Activated T-helper 2 cell treated with anti-CD3 and anti-CD28 coated beads, Interferon-gamma antibody, Interleukin-2, Interleukin-4, amounts not matched to agents 10 μg/mL and 5 μg/mL and 100 μg/mL, durations not matched to agents 14 hours and 24 hours and 36 hours (primary cell): ENCODE measurements around the gene FXR1. TPM values are rescaled to one million over a fixed set of nuclear protein-coding genes. Genes with fewer than 3 reads are reported as not detected.
"Not testable (repeated sequence)": the region's sequence is repeated elsewhere in the genome, so short reads cannot be mapped to it uniquely, and the experiment has no call there.

Experiments
- DNase-seq: peaks from one replicate; pipeline ENCODE4 v3.0.0; 2021; ENCODE audit warnings: low spot score
- H3K27ac Mint-ChIP-seq: one replicate; pipeline ENCODE4 v1.8.0; 2021; ENCODE audit warnings: mixed read lengths
- H3K27me3 Mint-ChIP-seq: one replicate; pipeline ENCODE4 v1.8.0; 2021; ENCODE audit warnings: low read depth, mixed read lengths
- H3K36me3 Mint-ChIP-seq: one replicate; pipeline ENCODE4 v1.8.0; 2021; ENCODE audit warnings: low read depth, mixed read lengths
- H3K4me1 Mint-ChIP-seq: one replicate; pipeline ENCODE4 v1.8.0; 2021; ENCODE audit warnings: low read depth, mixed read lengths
- H3K4me3 Mint-ChIP-seq: one replicate; pipeline ENCODE4 v1.8.0; 2021; ENCODE audit warnings: low read depth, mild to moderate bottlenecking, moderate library complexity, mixed read lengths
- H3K9me3 Mint-ChIP-seq: one replicate; pipeline ENCODE4 v1.8.0; 2021; ENCODE audit warnings: mixed read lengths
- intact Hi-C: fragments of 100-400 bp; cut with micrococcal nuclease; formaldehyde crosslinking; loops from one replicate; pipeline ENCODE4 v1.15.1; 2023
- total RNA-seq: library from RNA; stranded (reverse); gene quantifications from 2 replicates; pipeline ENCODE4 v1.2.3, GENCODE V29; 2022

The FXR1 gene
- total RNA-seq, 1 donor from 2014 or later = 163 TPM

DNA sequence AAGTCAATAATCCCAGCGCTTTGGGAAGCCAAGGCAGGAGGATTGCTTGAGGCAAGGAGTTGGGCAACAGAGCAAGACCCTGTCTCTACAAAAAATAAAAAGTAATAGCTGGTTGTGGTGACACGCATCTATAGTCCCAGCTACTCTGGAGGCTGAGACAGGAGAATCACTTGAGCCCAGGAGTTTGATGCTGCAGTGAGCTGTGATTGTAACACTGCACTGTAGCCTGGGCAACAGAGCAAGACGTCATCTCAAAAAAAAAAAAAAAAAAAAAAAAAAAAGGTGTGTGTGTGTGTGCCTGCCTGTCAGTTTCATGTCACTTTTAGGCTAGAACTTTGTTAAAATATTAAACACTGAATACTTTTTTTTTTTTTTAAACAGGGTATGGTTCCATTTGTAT is 48.6 kb downstream of the FXR1 start:
- Mint-ChIP-seq H3K4me3 (no peak overlapping the region), H3K27me3 (no peaks in the 10 kb centered on the region), H3K4me1 (peaks cover 10% of the 10 kb centered on the region), H3K27ac (no peak overlapping the region), H3K36me3 (peaks cover 78% of the 10 kb centered on the region), H3K9me3 (no peaks in the 10 kb centered on the region)
- DNase-seq = no peak
- intact Hi-C loops = no loop called here

DNA sequence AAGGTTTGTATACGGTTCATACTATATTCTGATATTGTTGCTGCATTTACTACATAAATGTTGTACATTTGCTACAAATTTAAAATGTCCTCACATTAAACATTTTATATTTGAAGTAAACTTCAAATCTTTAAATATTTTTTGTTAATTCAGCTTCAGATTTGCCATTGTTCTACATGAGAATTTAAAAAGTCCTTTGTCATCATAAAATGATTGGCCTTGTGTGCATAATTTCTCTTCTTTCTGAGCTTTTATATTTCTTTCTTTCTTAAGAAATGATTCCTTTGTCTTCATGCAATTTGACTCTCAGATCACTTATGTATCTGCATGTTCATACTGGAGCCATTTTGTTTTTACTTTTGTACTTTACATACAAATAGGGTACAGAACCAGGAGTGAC is 49.1 kb downstream of the FXR1 start:
- Mint-ChIP-seq H3K27me3 (no peaks in the 10 kb centered on the region), H3K4me1 (peaks cover 12% of the 10 kb centered on the region)

DNA sequence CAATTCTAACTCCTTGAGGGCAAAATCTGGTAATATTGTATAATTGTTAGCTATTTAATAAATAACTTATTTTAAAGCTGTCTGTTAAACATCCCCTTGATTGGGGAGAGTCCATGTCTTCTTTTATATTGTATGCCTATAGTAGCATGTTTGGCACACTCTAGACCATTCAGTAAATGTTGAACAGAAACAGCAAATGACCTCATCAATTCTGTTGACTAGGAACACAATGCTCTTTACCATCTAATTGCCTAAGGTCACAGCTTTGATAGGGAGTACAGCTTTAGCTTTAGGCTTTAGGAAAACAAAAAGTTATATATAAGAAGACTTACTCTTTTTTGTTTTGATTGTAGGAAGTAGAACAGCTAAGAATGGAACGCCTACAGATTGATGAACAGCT is 50.1 kb downstream of the FXR1 start:
- H3K36me3 Mint-ChIP-seq = peaks cover 77% of the 10 kb centered on the region
- no peak for DNase-seq
- H3K9me3 Mint-ChIP-seq = no peaks in the 10 kb centered on the region
- peaks cover 15% of the 10 kb centered on the region for H3K4me1 Mint-ChIP-seq
- H3K4me3 Mint-ChIP-seq = no peak overlapping the region
- no peaks in the 10 kb centered on the region for H3K27me3 Mint-ChIP-seq
- intact Hi-C loops = no loop called here
- H3K27ac Mint-ChIP-seq = peak overlapping the region; percentile 33

More for the DNA sequence above, 49.1 kb downstream of the FXR1 start:
- intact Hi-C loops = no loop called here
- Mint-ChIP-seq H3K36me3 (peaks cover 78% of the 10 kb centered on the region), H3K9me3 (no peaks in the 10 kb centered on the region), H3K27ac (no peak overlapping the region), H3K4me3 (no peak overlapping the region)
- DNase-seq = no peak

DNA sequence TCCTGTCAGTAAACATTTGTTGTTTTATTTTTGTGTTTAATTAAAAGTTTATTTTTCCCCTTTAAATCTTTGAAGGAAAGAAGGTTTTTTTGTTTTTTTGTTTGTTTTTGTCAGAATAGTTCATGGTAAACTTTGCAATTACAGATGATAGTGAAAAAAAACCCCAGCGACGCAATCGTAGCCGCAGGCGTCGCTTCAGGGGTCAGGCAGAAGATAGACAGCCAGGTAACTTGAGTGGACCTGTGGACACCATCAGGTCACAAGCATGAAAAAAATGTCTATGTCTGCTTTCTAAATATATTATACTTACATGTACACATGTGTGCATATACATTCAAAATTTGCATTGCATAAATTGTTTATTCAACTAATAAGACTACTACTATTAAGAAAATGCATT is 58.5 kb downstream of the FXR1 start:
- intact Hi-C loops = no loop called here
- no peak overlapping the region for H3K27ac Mint-ChIP-seq
- H3K4me3 Mint-ChIP-seq = no peak overlapping the region
- no peaks in the 10 kb centered on the region for H3K27me3 Mint-ChIP-seq
- H3K9me3 Mint-ChIP-seq = no peaks in the 10 kb centered on the region
- peaks cover 66% of the 10 kb centered on the region for H3K36me3 Mint-ChIP-seq
- H3K4me1 Mint-ChIP-seq = peaks cover 6% of the 10 kb centered on the region
- DNase-seq = no peak

DNA sequence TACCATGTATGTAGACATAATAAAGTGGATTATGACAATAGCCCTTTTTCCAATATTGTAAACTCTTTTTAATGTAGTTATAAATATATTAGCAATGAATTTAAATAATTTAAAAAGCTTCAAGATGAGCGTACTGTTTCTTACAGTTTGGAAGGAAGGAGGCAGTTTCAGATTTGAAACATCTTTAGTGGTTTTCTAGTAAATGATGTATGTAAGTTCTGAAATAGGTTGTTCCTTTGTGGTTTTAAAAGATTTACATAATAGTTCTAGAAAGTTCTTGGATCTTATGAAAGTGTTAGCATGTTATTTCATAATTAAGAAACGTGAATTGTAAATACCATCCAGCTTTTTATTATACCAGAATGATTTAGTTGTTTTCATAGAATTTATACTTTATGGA is 61.1 kb downstream of the FXR1 start:
- Mint-ChIP-seq H3K4me3 (no peak overlapping the region), H3K9me3 (no peaks in the 10 kb centered on the region), H3K4me1 (peaks cover 2% of the 10 kb centered on the region), H3K36me3 (peaks cover 63% of the 10 kb centered on the region), H3K27ac (no peak overlapping the region), H3K27me3 (no peaks in the 10 kb centered on the region)
- intact Hi-C loops = no loop called here
- DNase-seq = no peak

DNA sequence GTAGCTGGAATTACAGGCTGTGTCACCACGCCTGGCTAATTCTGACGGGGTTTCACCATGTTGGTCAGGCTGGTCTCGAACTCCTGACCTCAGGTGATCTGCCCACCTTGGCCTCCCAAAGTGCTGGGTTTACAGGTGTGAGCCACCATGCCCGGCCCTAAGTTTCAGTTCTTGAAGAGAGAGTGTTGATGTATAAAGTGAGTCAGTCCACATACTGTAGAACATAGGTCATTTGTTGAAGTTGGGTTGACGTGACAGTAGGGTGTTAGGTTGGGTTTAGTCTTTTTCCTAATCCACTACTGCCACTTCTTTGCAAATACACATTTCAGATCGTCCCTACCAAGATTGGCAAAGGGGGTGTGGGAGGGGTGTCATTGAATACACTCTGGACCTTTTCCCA is 61.8 kb downstream of the FXR1 start:
- Mint-ChIP-seq H3K27ac (no peak overlapping the region), H3K9me3 (no peaks in the 10 kb centered on the region), H3K4me3 (no peak overlapping the region), H3K4me1 (peaks cover 2% of the 10 kb centered on the region), H3K36me3 (peaks cover 62% of the 10 kb centered on the region), H3K27me3 (no peaks in the 10 kb centered on the region)
- DNase-seq = no peak
- intact Hi-C loops = no loop called here

DNA sequence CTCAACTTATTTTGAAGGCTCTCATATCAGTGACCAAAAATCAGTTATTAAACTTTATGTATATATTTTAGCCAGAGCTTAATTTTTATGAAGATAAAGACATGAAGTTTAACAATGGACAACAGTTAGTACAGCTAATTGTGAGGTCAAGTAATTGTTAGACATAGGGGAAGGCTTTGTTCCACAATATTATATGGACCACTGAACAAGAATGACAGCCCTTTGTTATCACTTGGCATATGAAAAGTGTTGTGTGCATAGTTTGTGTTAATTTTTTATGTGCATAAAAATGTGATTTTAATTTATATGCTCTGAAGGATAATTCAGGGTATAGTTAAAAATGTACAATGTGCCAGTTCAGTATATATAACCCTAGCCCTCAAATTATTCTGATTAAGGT is 65.0 kb downstream of the FXR1 start:
- Mint-ChIP-seq H3K4me1 (peaks cover 1% of the 10 kb centered on the region), H3K9me3 (no peaks in the 10 kb centered on the region), H3K27ac (no peak overlapping the region), H3K4me3 (no peak overlapping the region), H3K36me3 (peaks cover 55% of the 10 kb centered on the region), H3K27me3 (no peaks in the 10 kb centered on the region)
- no peak for DNase-seq
- intact Hi-C loops = no loop called here

DNA sequence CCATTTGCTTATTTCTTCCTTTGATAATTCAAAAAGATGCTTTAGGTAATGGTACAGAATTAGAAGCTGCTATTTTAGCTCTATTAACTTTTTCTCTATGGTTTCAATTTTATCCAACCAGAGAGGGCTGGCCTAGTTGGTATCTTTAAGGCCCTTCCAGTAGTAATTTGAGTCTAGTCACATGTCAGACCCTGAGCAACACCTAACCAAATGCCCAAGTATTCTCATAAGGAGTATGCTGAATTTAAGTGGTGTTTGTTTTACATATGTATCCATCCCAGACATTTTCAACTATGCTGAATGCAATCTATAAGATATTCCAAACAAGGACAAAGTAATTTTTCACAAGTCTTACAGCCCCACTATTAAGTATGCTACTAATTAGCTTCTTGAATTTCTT is 67.5 kb downstream of the FXR1 start:
- DNase-seq = no peak
- H3K4me3 Mint-ChIP-seq = no peak overlapping the region
- H3K9me3 Mint-ChIP-seq = no peaks in the 10 kb centered on the region
- H3K36me3 Mint-ChIP-seq = peaks cover 55% of the 10 kb centered on the region
- H3K27me3 Mint-ChIP-seq = no peaks in the 10 kb centered on the region
- intact Hi-C loops = no loop called here
- H3K4me1 Mint-ChIP-seq = peaks cover 1% of the 10 kb centered on the region
- no peak overlapping the region for H3K27ac Mint-ChIP-seq

DNA sequence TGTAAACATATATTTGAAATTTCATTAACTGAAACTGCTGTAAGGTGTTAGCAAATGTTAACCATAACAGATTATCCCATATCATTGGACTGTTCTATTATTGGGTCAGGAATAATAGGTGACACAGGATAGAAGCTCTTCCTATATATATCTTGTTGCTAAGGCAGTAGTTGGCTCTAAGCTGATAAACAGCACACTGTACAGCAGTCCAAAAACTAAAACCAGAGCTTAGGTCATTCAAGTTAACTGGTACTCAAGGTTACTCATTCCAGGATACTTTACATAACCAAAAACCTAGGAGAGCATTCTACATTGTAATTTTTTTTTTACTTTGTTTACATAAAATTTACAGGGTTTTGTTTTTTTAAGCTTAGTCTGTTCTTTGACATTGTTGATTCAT is 68.1 kb downstream of the FXR1 start:
- intact Hi-C loops = no loop called here
- no peak for DNase-seq
- Mint-ChIP-seq H3K9me3 (no peaks in the 10 kb centered on the region), H3K27ac (no peak overlapping the region), H3K27me3 (no peaks in the 10 kb centered on the region), H3K4me3 (no peak overlapping the region), H3K36me3 (peaks cover 55% of the 10 kb centered on the region), H3K4me1 (peaks cover 1% of the 10 kb centered on the region)

DNA sequence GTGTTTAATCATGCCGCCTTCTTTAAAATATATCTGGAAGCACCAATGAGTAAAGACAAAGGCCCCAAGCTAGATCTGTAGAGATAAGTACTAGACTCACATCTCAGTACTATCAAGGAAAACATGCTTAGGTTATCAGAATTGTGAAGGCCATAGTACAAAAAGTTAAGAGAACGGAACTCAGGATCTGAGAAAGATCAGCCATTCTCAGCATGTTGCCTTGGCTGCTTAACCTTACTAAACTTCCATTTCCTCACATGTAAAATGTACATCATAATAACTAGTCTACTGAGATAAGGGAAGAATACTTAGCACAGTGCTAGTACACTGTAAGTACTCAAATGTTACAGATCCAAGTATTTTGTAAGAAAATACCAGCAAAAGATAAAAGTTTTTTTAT is 69.4 kb downstream of the FXR1 start:
- Mint-ChIP-seq H3K27me3 (no peaks in the 10 kb centered on the region), H3K36me3 (peaks cover 53% of the 10 kb centered on the region), H3K4me3 (no peak overlapping the region), H3K27ac (no peak overlapping the region), H3K9me3 (no peaks in the 10 kb centered on the region), H3K4me1 (peaks cover 3% of the 10 kb centered on the region)
- intact Hi-C loops = no loop called here
- no peak for DNase-seq

DNA sequence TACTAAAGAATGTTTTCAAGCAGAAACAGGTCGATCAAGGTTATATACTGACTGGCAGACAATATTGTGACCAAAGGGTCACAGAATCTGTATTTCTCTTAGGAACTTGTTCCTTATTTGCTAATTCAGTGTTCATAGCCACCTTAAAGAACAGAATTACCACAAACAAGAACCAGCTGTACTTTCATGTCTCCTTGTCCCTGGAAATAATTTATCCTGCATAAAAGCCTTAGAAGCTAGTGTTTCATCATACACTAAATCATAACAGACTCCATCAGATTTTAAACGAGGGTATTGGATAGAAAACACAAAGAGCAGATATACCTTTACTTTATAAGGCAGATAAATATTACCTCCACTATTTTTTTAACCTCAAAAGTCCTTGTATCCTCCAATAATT is 70.7 kb downstream of the FXR1 start:
- Mint-ChIP-seq H3K4me3 (no peak overlapping the region), H3K36me3 (peaks cover 55% of the 10 kb centered on the region), H3K9me3 (no peaks in the 10 kb centered on the region), H3K27ac (no peak overlapping the region), H3K4me1 (peaks cover 10% of the 10 kb centered on the region), H3K27me3 (no peaks in the 10 kb centered on the region)
- intact Hi-C loops = no loop called here
- no peak for DNase-seq

DNA sequence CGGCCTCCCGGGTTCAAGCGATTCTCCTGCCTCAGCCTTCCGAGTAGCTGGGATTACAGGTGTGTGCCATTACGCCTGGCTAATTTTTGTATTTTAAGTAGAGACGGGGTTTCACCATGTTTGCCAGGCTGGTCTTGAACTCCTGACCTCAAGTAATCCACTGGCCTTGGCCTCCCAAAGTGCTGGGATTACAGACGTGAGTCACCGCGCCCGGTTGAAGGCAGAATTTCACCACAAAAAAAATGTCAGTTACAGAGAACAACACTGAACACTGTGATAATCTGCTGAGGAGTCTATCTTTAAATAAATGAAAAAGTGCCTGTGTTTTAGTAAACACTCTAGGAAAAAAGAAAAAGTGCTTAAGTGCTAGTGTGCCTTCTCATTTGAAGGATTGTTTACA is 73.9 kb downstream of the FXR1 start:
- H3K9me3 Mint-ChIP-seq, intact Hi-C loops, H3K27me3 Mint-ChIP-seq, H3K27ac Mint-ChIP-seq, DNase-seq, H3K4me3 Mint-ChIP-seq: not testable (repeated sequence)
- Mint-ChIP-seq H3K4me1 (peaks cover 14% of the 10 kb centered on the region), H3K36me3 (peaks cover 41% of the 10 kb centered on the region)

DNA sequence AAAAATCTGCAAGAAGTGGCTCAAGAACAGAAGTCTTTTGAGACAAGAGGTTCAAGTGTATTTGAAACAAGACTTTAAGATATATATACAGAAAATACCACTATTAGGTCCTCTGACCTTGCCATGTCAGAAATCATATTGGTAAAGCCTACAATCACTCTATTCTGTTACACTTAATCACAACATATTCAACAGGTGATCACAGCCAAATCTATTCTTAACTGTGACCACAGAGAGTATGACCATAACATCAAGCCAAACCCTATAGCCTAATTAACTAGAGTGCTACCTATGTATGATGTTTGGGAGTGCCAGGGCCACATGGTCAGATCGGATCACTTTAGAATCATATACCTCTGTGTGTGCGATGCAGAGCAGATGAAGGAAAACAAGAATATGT is 74.9 kb downstream of the FXR1 start:
- no peak for DNase-seq
- peaks cover 3% of the 10 kb centered on the region for H3K27me3 Mint-ChIP-seq
- peaks cover 14% of the 10 kb centered on the region for H3K4me1 Mint-ChIP-seq
- peak overlapping the region; percentile 51 for H3K4me3 Mint-ChIP-seq
- intact Hi-C loops = no loop called here
- no peak overlapping the region for H3K27ac Mint-ChIP-seq
- no peaks in the 10 kb centered on the region for H3K9me3 Mint-ChIP-seq
- H3K36me3 Mint-ChIP-seq = peaks cover 34% of the 10 kb centered on the region
